ENCODE results near the gene FCAMR.

The FCAMR gene

GRCh38 chr1:206951318-206952100, 18.8 kb downstream of the FCAMR start:
- ChIA-PET CTCF (interaction anchor here (1.3 to 24.9 kb wide), 8 partner anchors 11 to 217 kb away, joined by 3 to 416 read pairs (median 4); partner anchors contain the start of gene FCMR), POLR2A (no interaction called here)
- no peak for DNase-seq (ENCODE audit: extremely low spot score)
- no peak for TF ChIP-seq CTCF (IDR thresholded peaks at IDR 0.05; ENCODE audit: control extremely low read depth, extremely low read depth, low read depth, missing control alignments)

- ChIA-PET POLR2A (no interaction called here), CTCF (interaction anchor here (0.9 to 24.9 kb wide), 5 partner anchors 13 to 223 kb away, joined by 3 to 416 read pairs (median 12); partner anchors contain the start of gene IL20)
- no peak for DNase-seq (ENCODE audit: extremely low spot score)
- no peak for TF ChIP-seq CTCF (IDR thresholded peaks at IDR 0.05; ENCODE audit: control extremely low read depth, extremely low read depth, low read depth, missing control alignments)
Measured at GRCh38 chr1:206949641-206950040, 20.6 kb downstream of the FCAMR start.

GRCh38 chr1:206949208-206949607, 21.1 kb downstream of the FCAMR start:
- no peak for DNase-seq (ENCODE audit: extremely low spot score)
- ChIA-PET CTCF (interaction anchor here (2.0 to 25.0 kb wide), 5 partner anchors 12 to 40 kb away, joined by 5 to 416 read pairs (median 52); no protein-coding TSS in a partner anchor), POLR2A (no interaction called here)
- no peak for TF ChIP-seq CTCF (IDR thresholded peaks at IDR 0.05; ENCODE audit: control extremely low read depth, extremely low read depth, low read depth, missing control alignments)

GRCh38 chr1:206947255-206947654, 23.0 kb downstream of the FCAMR start:
- ChIA-PET POLR2A (no interaction called here), CTCF (interaction anchor here (1.3 to 25.0 kb wide), 8 partner anchors 11 to 441 kb away, joined by 3 to 416 read pairs (median 6); no protein-coding TSS in a partner anchor)
- no peak for TF ChIP-seq CTCF (IDR thresholded peaks at IDR 0.05; ENCODE audit: control extremely low read depth, extremely low read depth, low read depth, missing control alignments)
- DNase-seq (ENCODE audit: extremely low spot score): no peak

- no peak for TF ChIP-seq CTCF (IDR thresholded peaks at IDR 0.05; ENCODE audit: control extremely low read depth, extremely low read depth, low read depth, missing control alignments)
- ChIA-PET CTCF (interaction anchor here (1.2 to 25.0 kb wide), 6 partner anchors 10 to 81 kb away, joined by 3 to 416 read pairs (median 10); partner anchors contain the start of gene IL20), POLR2A (no interaction called here)
- DNase-seq (ENCODE audit: extremely low spot score): no peak
Measured at GRCh38 chr1:206946261-206946660, 24.0 kb downstream of the FCAMR start, which contains the start of gene PIGR. Gene PIGR, minus strand, starts transcription at chr1:206946466. Its CDS starts 5,935 bp downstream, at chr1:206940531.

- ChIA-PET POLR2A (no interaction called here), CTCF (interaction anchor here (1.2 to 25.0 kb wide), 6 partner anchors 9 to 81 kb away, joined by 3 to 416 read pairs (median 6); partner anchors contain the start of gene IL20)
- DNase-seq (ENCODE audit: extremely low spot score): no peak
- no peak for TF ChIP-seq CTCF (IDR thresholded peaks at IDR 0.05; ENCODE audit: control extremely low read depth, extremely low read depth, low read depth, missing control alignments)
Measured at GRCh38 chr1:206945779-206946178, 24.5 kb downstream of the FCAMR start.
